Lung microvascular endothelial cell (primary cell): ENCODE results near the gene ACER2. TPM values are rescaled to one million over a fixed set of nuclear protein-coding genes. Genes with fewer than 3 reads are reported as not detected.

Source experiments
- DNase-seq, 2 donors: peaks; one replicate each; pipeline versions ENCODE4 v3.0.0 to v3.0.0-alpha.2; 2010; ENCODE audit warnings: low read depth in 2 of 2
- total RNA-seq: library from RNA; depleted of rRNA; stranded (reverse); fragments of >200 nt; gene quantifications from 2 replicates; pipeline ENCODE4 v1.2.1, GENCODE V29; 2014

Gene ACER2
- total RNA-seq, 1 donor from 2014 or later: 6.2 TPM

- DNase-seq: no peak
Observed at GRCh38 chr9:19451240-19452087, 42.7 kb downstream of the ACER2 start.

DNA sequence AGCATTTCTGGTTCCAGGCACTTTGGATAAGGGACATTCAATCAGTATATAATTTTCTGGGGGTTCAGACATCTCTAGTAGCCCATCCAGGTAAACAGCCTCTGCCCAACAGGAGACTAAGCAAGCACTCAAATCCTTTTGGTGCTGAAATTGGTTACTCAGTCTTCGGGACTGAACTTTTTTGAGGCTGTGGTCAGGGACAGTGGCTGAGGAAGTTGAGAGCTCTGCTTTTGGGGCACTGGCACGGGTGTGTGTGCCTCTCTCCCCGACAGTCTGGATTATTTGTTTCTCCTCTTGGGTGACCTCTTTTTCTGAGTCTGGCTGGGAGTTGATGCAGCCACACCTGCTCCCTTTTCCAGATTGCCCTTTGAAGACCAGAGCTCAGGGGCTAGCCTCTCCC, 47.6 kb downstream of the ACER2 start:
- DNase-seq: no peak

- DNase-seq: peak; percentile 77 to 94
Observed at GRCh38 chr9:19456996-19457692, 48.3 kb downstream of the ACER2 start.

- no peak for DNase-seq
Observed at GRCh38 chr9:19457693-19458009, 48.8 kb downstream of the ACER2 start.

DNA sequence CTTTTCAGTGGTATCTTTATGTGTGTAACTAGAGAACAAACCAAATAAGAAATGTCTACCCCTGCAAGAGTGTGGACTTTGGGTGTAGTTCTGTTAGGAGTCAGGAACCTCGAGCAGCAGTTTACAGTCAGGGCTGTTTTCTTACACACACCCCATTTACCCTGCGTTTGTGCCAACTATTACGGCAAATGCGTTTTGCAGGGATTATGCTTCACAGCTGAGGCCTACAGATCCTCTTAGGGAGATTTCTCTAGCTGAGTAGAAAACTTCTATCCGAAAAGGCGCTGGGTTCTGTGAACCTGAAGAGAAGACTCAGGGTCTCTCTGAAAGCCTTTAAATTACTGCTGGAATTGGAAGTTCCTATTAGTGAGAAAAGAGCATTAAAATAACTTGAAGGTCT, 51.4 kb downstream of the ACER2 start:
- DNase-seq: no peak

DNA sequence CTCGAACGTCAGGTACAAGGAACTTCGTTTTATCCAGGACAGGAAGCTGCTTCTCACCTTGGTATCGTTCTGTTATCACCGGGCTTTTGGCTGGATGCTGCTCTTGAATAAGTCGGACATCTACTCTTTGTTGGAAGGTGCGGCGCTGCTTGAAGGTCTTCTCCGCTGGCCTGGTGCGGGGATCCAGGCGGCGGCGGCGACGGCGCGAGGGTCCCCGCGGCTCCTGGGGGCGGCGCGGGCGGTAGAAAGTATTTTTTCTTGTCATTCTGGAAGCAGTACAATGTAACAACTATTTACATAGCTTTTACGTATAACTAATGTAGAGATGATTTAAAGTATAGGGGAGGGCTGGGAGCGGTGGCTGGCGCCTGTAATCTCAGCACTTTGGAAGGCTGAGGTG, 52.3 kb downstream of the ACER2 start:
- DNase-seq: no peak

DNA sequence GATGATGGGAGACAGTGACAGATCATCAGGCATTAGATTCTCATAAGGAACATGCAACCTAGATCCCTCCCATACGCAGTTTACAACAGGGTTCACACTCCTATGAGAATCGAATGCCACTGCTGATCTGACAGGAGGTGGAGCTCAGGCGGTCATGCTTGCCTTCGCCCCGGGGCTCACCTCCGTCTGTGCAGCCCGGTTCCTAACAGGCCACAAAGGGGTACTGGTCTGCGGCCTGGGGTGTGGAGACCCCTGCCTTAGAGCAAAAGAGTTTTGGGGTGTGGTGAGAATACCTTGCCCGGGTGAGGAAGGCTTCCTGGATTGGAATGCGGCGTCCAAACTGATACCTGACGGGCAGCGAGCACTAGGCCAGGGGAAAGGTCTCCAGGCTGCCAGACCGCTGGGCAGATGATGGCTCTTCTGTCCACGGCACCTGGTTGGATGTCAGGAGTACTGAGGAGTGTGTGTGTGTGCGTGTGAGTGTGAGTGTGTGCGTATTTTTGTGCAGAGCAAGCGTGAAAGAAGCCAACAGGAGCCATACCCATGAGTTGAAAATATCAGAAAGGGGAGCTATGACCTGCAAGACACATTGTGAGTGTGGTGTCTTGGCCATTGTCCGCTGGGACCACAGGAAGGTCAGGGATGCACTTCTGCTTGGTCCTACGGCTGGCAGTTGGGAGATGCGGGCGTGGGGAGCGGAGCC, 55.4 kb downstream of the ACER2 start:
- no peak for DNase-seq

GRCh38 chr9:19464764-19465585, 56.2 kb downstream of the ACER2 start:
- peak; percentile 64 to 83 for DNase-seq

DNA sequence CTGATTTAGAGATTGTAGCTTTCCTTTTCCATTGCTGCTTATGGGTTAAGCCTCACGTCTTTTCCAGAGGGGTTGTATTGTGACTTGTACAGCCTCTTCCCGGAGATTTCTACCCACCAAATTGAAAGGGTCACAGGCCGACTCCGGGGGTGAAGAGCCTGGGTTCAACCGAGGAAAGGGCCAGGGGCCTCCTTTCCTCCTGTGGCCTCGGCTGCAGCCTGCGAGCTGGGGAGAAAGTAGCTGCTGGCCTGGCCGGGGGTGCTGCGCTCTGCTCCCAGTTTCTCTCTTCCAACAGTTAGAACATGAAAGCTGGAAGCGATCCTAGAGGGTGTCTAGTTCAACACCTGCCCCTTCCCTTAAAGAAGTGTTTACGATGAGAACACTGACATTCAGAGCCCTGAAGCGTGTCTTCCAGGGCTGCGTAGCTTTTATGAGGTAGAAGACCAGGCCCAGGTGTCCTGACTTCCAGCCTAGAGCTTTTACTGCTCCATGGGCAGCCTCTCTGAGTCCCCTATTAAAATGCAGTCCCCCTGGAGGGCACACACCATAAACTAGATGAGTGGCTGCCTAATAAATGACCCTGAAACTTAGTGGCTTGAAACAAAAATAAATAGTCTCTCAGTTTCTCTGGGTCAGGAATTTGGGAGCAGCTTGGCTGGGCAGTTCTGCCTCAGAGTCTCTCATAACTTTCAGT, 56.9 kb downstream of the ACER2 start:
- DNase-seq: no peak

DNA sequence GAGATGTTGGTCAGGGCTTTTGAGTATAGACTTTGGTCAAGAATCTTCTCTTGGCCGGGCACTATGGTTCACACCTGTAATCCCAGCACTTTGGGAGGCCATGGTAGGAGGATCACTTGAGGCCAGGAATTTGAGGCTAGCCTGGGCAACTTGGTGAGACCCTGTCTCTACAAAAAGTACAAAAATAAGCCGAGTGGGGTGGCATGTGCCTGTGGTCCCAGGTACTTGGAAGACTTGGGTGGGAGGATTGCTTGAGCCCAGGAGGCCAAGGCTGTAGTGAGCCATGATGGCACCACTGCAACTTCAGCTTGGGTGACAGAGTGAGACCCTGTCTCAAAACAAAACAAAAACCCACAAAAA, 57.5 kb downstream of the ACER2 start:
- no peak for DNase-seq

DNA sequence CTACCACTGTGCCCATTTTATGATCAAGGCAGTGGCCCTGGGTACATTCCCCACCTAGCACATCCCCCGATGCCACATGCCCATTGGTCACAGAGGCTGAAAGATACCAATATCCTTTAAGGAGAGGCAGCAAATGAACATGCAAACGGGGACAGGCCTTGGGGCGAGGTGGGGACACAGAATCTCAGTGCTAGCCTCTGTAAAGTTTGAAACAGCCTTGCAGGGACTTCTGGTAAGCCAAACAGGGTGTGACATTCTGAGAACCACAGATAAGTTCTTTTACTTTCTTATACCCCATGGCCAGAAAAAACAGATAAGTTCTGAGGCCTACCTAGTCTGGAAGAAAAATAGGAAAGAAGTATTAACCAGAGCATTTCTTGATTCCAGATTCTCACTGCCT, 60.5 kb downstream of the ACER2 start:
- no peak for DNase-seq

DNA sequence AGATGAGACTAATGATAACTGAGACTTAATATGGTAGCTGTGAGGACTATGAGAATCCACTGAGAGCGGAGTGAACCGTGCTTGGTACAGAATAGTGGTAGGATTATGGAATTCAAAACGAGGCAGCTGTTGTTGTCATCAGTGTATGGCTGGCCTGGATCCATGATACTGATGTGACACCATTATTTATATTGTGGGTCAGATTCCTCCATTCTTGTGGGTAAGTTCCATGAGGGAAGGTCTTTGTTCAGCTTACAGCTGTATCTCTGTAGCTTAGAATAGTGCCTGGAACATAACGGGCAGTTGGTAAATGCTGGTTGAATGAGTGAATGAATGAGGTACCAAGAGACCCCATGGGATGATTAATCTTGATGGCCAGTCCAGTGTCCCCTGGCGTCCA, 61.8 kb downstream of the ACER2 start:
- no peak for DNase-seq

DNA sequence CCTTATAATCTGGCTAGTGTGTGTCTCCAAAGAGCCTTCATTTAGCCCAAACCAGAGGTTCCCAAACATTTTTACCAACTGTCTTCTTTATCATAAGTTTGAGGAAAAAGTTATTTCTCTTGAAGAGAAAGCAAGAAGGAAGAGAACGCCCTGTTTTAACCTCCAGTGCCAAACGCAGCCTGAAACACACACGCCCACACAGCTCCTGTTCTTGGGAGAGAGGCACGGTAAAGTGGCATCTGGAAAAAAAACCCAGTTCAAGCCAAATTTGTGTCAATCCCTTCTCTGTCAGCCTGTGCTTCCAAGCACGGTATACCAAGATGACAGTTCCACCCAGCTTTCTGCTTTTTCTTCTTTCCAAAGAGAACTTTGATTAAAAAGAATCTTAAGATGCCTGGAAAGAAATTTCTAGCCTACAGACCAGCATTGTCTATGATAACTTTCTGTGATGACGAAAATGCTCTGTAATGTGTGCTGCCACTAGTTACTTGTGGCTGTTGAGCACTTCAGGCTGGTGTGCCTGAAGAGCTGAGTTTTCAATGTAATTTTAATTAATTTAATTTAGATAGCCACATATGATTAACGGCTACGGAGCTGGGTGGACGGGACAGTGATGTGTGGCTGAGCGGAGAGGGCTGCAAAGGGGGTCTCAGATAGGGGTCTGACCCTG, 62.3 kb downstream of the ACER2 start:
- DNase-seq: no peak

DNA sequence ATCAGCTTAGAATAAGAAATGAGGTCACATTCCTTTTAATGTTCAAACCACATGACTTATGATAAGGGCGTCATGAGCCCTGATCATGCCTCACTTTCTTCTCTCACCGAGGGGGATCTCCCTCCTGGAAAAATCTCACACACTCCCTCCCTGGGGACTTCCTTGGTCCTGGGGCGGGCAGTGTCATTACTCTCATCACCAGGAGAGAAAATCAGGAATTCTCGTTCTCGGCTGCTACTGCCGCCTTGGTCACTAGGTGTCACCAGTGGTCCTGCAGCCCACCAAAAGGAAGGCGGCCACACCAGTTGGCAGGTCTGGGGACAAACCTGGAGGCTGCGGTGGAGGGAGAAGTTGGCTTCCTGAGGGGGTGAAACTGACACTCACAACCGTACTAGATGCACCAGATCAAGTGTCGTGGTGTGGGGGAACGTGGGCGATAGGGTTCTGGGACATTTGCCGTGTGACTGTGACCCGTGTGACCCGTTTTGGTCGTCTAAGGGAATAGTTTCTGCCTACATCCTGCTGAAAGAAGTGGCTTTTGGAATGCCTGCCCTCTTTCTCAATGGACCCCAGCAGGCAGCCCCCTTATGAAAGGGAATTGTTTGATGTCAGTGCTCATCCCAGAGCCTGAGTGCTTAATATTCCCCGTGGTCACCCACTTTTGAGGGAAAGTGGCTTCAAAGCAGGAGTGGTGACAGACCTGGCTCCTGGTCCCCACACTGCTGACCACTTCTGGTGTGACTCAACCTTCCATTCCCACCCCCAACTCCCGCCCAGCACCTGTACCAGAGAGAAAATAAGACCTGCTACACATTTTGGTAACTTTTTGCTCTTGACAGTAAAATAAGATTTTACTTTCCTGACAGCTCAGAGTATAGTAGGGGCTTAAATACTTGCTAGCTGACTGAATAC, 63.2 kb downstream of the ACER2 start:
- peak; percentile 47 to 60 for DNase-seq

- DNase-seq: no peak
Observed at GRCh38 chr9:19473605-19474004, 64.8 kb downstream of the ACER2 start.

- no peak for DNase-seq
Observed at GRCh38 chr9:19479874-19480273, 71.1 kb downstream of the ACER2 start.

GRCh38 chr9:19480345-19480744, 71.5 kb downstream of the ACER2 start:
- no peak for DNase-seq

DNA sequence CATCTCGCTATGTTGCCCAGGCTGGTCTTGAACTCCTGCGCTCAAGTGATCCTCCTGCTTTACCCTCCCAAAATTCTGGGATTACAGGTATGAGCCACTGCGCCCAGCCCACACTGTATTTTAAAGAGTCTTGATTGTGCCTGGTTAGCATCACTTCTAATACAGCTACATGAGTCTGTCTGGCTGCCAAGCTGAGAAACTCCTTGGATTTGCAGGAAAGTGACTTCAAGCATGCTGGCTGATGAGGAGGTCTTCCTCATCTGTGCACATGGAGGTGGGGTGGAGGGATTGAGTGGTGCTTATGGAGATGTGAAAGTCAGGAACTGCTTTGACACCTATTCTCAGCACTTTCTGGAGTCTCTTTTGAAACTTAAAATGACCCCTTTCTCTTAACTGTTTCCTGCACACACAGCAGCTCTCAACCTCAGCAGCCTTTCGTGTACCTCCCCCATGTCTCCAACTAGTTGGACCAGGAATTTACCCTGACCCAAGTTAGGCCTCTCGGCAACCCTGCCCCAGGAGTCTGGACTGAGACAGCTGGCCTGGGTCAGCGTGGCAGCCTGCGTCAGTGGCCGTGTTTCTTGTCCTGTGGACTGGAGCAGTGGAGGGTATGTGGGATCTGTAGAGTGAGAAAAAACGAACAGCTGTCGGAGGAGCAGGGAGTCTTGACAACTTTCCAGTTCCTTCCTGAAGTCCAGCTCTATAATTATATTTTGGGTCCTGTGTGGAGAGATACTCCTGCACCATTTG, 72.5 kb downstream of the ACER2 start:
- no peak for DNase-seq

DNA sequence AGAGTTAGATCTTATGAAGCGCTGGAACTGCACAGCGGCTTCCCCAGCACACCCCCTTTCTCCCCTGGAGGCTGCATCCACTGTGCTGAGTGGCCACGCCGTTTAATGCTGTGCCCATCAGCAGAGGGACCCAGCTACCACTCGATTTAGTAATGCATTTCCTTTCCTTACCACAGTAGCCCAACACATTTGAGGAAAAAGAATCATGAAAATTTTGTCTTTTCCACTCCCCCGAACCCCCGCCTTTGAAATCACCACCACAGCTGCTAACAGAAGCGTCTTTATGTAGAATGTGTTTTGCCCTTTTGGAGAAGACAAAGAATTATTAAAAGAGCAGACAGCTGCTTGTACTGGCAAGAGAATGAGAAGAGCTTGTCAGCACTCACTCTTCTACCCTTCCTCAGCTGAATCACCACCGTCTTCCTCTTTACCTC, 73.2 kb downstream of the ACER2 start:
- no peak for DNase-seq
